ENCODE results near the gene GBA3.

DNA sequence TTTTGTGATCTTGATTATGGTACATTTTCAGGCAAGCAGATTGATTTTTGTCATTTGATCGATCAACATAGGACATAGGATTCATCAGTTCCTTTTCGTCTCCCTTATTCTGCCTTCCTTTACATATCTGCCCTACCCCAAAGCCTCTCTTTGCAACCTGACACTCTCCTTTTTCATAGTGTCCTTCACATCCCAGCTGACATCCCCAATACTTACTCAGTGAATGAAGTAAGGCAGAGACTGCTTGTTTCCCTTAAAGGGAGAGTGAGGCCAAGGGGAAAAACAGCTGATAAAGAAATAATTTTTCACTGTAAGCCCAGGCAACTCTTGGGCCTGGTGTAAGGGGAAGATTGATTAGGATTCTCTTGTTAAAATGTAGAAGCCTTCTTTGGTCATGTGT lies 69.8 kb downstream of the GBA3 start:
- TF ChIP-seq TEAD1 (CRISPR knock-in tag; IDR thresholded peaks at IDR 0.05), result no peak
- TF ChIP-seq, protein P1, sequence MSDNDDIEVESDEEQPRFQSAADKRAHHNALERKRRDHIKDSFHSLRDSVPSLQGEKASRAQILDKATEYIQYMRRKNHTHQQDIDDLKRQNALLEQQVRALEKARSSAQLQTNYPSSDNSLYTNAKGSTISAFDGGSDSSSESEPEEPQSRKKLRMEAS (CRISPR knock-in tag; IDR thresholded peaks at IDR 0.05), result no peak
- TF ChIP-seq, protein P2, sequence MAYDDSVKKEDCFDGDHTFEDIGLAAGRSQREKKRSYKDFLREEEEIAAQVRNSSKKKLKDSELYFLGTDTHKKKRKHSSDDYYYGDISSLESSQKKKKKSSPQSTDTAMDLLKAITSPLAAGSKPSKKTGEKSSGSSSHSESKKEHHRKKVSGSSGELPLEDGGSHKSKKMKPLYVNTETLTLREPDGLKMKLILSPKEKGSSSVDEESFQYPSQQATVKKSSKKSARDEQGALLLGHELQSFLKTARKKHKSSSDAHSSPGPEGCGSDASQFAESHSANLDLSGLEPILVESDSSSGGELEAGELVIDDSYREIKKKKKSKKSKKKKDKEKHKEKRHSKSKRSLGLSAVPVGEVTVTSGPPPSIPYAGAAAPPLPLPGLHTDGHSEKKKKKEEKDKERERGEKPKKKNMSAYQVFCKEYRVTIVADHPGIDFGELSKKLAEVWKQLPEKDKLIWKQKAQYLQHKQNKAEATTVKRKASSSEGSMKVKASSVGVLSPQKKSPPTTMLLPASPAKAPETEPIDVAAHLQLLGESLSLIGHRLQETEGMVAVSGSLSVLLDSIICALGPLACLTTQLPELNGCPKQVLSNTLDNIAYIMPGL (CRISPR knock-in tag; IDR thresholded peaks at IDR 0.05), result no peak
- TF ChIP-seq, protein P3, sequence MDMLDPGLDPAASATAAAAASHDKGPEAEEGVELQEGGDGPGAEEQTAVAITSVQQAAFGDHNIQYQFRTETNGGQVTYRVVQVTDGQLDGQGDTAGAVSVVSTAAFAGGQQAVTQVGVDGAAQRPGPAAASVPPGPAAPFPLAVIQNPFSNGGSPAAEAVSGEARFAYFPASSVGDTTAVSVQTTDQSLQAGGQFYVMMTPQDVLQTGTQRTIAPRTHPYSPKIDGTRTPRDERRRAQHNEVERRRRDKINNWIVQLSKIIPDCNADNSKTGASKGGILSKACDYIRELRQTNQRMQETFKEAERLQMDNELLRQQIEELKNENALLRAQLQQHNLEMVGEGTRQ (CRISPR knock-in tag; IDR thresholded peaks at IDR 0.05), result no peak
- TF ChIP-seq, protein P4, sequence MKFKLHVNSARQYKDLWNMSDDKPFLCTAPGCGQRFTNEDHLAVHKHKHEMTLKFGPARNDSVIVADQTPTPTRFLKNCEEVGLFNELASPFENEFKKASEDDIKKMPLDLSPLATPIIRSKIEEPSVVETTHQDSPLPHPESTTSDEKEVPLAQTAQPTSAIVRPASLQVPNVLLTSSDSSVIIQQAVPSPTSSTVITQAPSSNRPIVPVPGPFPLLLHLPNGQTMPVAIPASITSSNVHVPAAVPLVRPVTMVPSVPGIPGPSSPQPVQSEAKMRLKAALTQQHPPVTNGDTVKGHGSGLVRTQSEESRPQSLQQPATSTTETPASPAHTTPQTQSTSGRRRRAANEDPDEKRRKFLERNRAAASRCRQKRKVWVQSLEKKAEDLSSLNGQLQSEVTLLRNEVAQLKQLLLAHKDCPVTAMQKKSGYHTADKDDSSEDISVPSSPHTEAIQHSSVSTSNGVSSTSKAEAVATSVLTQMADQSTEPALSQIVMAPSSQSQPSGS (CRISPR knock-in tag; IDR thresholded peaks at IDR 0.05; ENCODE audit: borderline replicate concordance, low read depth), result no peak
- TF ChIP-seq, protein P5, sequence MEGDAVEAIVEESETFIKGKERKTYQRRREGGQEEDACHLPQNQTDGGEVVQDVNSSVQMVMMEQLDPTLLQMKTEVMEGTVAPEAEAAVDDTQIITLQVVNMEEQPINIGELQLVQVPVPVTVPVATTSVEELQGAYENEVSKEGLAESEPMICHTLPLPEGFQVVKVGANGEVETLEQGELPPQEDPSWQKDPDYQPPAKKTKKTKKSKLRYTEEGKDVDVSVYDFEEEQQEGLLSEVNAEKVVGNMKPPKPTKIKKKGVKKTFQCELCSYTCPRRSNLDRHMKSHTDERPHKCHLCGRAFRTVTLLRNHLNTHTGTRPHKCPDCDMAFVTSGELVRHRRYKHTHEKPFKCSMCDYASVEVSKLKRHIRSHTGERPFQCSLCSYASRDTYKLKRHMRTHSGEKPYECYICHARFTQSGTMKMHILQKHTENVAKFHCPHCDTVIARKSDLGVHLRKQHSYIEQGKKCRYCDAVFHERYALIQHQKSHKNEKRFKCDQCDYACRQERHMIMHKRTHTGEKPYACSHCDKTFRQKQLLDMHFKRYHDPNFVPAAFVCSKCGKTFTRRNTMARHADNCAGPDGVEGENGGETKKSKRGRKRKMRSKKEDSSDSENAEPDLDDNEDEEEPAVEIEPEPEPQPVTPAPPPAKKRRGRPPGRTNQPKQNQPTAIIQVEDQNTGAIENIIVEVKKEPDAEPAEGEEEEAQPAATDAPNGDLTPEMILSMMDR (IDR thresholded peaks at IDR 0.05), result no peak

Data from WTC11 (cell line).